Spleen (tissue), 7 donors: Measurements from ENCODE around the gene ROBO1.

Experiments
- CTCF ChIP-seq, 11 experiments: fragments of 200-600 bp in 7 of 11; fragments of 450-650 bp in 4 of 11; sonication (generic) in 4 of 11; IDR thresholded peaks in 8 of 11; conservative IDR thresholded peaks in 3 of 11; 1 replicate in 7 of 11; 2 replicates in 4 of 11; pipeline versions ENCODE4 v1.4.0 to v1.8.0; 2016 to 2021; ENCODE audit warnings: antibody characterized with exemption in 11 of 11, inconsistent platforms in 4 of 11, mild to moderate bottlenecking in 1 of 11
- POLR2A ChIP-seq, 3 donors: fragments of 450-650 bp; IDR thresholded peaks; one replicate each; pipeline ENCODE4 v1.5.1; 2017; ENCODE audit warnings: antibody characterized with exemption in 3 of 3, mild to moderate bottlenecking in 1 of 3
- donor health status: DM: no; HTN: no; CAD: no; lungs with moderate emphysema.
- donor health status: DM: no; HTN: no; CAD: no.
- donor health status: DM: no; HTN: no; CAD: no.

GRCh38 chr3:79161941-79162340 is 605.9 kb downstream of the ROBO1 start:
- TF ChIP-seq POLR2A (IDR thresholded peaks at IDR 0.05), result no peak
- TF ChIP-seq CTCF (IDR thresholded peaks at IDR 0.05 in 8 of 11, conservative IDR thresholded peaks at IDR 0.05 in 3 of 11), result no peak
